DND-41 (cell line): ENCODE results near the gene TBRG1.

Experiments
- EZH2 ChIP-seq: IDR thresholded peaks from 3 replicates; pipeline ENCODE4 v1.6.1; 2012; ENCODE audit warnings: borderline replicate concordance, low read depth, mild to moderate bottlenecking, moderate library complexity, low read length, inconsistent platforms; ENCODE audit not compliant: severe bottlenecking
- TF ChIP-seq, protein P1 (sequence below): IDR thresholded peaks from 2 replicates; pipeline ENCODE4 v1.5.1; 2012; ENCODE audit warnings: borderline replicate concordance, low read length, moderate library complexity, mild to moderate bottlenecking; ENCODE audit not compliant: poor library complexity, severe bottlenecking; ENCODE audit errors: extremely low read depth

GRCh38 chr11:124656774-124657630 lies 34.3 kb downstream of the TBRG1 start:
- TF ChIP-seq, protein P1, sequence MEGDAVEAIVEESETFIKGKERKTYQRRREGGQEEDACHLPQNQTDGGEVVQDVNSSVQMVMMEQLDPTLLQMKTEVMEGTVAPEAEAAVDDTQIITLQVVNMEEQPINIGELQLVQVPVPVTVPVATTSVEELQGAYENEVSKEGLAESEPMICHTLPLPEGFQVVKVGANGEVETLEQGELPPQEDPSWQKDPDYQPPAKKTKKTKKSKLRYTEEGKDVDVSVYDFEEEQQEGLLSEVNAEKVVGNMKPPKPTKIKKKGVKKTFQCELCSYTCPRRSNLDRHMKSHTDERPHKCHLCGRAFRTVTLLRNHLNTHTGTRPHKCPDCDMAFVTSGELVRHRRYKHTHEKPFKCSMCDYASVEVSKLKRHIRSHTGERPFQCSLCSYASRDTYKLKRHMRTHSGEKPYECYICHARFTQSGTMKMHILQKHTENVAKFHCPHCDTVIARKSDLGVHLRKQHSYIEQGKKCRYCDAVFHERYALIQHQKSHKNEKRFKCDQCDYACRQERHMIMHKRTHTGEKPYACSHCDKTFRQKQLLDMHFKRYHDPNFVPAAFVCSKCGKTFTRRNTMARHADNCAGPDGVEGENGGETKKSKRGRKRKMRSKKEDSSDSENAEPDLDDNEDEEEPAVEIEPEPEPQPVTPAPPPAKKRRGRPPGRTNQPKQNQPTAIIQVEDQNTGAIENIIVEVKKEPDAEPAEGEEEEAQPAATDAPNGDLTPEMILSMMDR = no peak
- TF ChIP-seq EZH2 = no peak
